Neural cell (in vitro differentiated cells): Measurements from ENCODE around the gene BABAM2.

Experiments used
- EP300 ChIP-seq: fragments of 450-650 bp; conservative IDR thresholded peaks from 2 replicates; pipeline ENCODE4 v1.6.1; 2014; ENCODE audit warnings: antibody characterized with exemption, mild to moderate bottlenecking, moderate library complexity; ENCODE audit not compliant: poor library complexity, severe bottlenecking
- MXI1 ChIP-seq: fragments of 450-650 bp; conservative IDR thresholded peaks from 2 replicates; pipeline ENCODE4 v1.6.1; 2014; ENCODE audit warnings: antibody characterized with exemption, mild to moderate bottlenecking; ENCODE audit not compliant: poor library complexity, severe bottlenecking
- POLR2AphosphoS5 ChIP-seq: IDR thresholded peaks from 2 replicates; pipeline ENCODE4 v1.6.1; 2012
- SMC3 ChIP-seq: fragments of 450-650 bp; conservative IDR thresholded peaks from 2 replicates; pipeline ENCODE4 v1.6.1; 2014; ENCODE audit warnings: antibody characterized with exemption, mild to moderate bottlenecking, moderate library complexity; ENCODE audit not compliant: poor library complexity
- TF ChIP-seq, protein P1 (sequence below): fragments of 450-650 bp; IDR thresholded peaks from 2 replicates; pipeline ENCODE4 v1.5.1; 2014; ENCODE audit warnings: antibody characterized with exemption, mild to moderate bottlenecking, moderate library complexity; ENCODE audit not compliant: poor library complexity, severe bottlenecking

DNA sequence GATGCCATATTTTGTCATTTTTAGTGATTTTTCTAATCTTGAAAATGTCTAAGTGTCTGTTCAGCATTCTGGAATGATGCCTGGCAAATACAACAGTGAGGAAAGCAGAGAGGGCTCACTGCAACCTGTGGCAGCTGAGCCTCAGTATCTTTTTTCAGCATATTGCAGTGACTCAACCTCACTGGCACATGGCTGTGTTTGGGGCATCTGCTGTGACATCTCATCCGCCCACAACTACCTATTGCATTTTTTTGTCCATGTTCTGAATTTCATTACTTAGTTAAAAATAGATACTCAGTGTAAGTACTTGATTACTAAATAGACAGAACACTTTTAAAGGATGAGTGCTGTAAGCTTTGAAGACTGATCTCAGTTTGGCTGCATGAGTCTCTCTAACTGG, 10.7 kb downstream of the BABAM2 start:
- TF ChIP-seq, protein P1, sequence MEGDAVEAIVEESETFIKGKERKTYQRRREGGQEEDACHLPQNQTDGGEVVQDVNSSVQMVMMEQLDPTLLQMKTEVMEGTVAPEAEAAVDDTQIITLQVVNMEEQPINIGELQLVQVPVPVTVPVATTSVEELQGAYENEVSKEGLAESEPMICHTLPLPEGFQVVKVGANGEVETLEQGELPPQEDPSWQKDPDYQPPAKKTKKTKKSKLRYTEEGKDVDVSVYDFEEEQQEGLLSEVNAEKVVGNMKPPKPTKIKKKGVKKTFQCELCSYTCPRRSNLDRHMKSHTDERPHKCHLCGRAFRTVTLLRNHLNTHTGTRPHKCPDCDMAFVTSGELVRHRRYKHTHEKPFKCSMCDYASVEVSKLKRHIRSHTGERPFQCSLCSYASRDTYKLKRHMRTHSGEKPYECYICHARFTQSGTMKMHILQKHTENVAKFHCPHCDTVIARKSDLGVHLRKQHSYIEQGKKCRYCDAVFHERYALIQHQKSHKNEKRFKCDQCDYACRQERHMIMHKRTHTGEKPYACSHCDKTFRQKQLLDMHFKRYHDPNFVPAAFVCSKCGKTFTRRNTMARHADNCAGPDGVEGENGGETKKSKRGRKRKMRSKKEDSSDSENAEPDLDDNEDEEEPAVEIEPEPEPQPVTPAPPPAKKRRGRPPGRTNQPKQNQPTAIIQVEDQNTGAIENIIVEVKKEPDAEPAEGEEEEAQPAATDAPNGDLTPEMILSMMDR: no peak
- TF ChIP-seq SMC3: no peak
- no peak for TF ChIP-seq MXI1
- no peak for TF ChIP-seq POLR2AphosphoS5
- no peak for TF ChIP-seq EP300
